Aorta (tissue), 5 donors: ENCODE measurements around the gene SHTN1. TPM values are rescaled to one million over a fixed set of nuclear protein-coding genes. Genes with fewer than 3 reads are reported as not detected.

Experiments used
- ATAC-seq: fragments of 200-7000 bp; cut with Tn5 transposase; one replicate; pipeline ENCODE4 v1.9.1; 2022; ENCODE audit warnings: moderate library complexity; ENCODE audit not compliant: low FRiP score
- DNase-seq, 2 donors: peaks; one replicate each; pipeline ENCODE4 v3.0.0-alpha.2; 2020
- H3K27ac ChIP-seq, 2 donors: one replicate each; pipeline ENCODE4 v1.5.1; 2013; ENCODE audit warnings: low read length in 2 of 2, mild to moderate bottlenecking in 2 of 2, moderate library complexity in 2 of 2, control low read depth in 1 of 2, inconsistent platforms in 1 of 2, low read depth in 1 of 2
- H3K27me3 ChIP-seq, 2 donors: one replicate each; pipeline ENCODE4 v1.6.1; 2013; ENCODE audit warnings: control low read depth in 1 of 2, low read length in 1 of 2, mild to moderate bottlenecking in 1 of 2, moderate library complexity in 1 of 2; ENCODE audit not compliant: insufficient read depth in 2 of 2, control insufficient read depth in 1 of 2
- H3K36me3 ChIP-seq, 2 donors: one replicate each; pipeline ENCODE4 v1.6.1; 2013; ENCODE audit warnings: control low read depth in 1 of 2, low read length in 1 of 2, mild to moderate bottlenecking in 1 of 2; ENCODE audit not compliant: insufficient read depth in 2 of 2, control insufficient read depth in 1 of 2
- H3K4me1 ChIP-seq, 2 donors: one replicate each; pipeline ENCODE4 v1.6.1; 2013; ENCODE audit warnings: low read length in 2 of 2, control low read depth in 1 of 2, mild to moderate bottlenecking in 1 of 2, moderate library complexity in 1 of 2; ENCODE audit not compliant: insufficient read depth in 2 of 2, control insufficient read depth in 1 of 2
- H3K4me3 ChIP-seq, 2 donors: one replicate each; pipeline ENCODE4 v1.5.1; 2013; ENCODE audit warnings: low read length in 2 of 2, control low read depth in 1 of 2, mild to moderate bottlenecking in 1 of 2
- H3K9me3 ChIP-seq: one replicate; pipeline ENCODE4 v1.6.1; 2013; ENCODE audit warnings: mild to moderate bottlenecking, low read length; ENCODE audit not compliant: control insufficient read depth
- WGBS, 2 donors: extraction: QIAGEN DNeasy Blood & Tissue Kit; methylation state at CpG; one replicate each; pipeline ENCODE4 v1.1.7; 2013; 5-methylcytosine and 5-hydroxymethylcytosine counted together
- intact Hi-C, 2 donors: fragments of 100-400 bp; cut with DNase I; formaldehyde crosslinking; loops; one replicate each; pipeline versions ENCODE4 v1.14.2 to v1.15.0; 2022
- polyA plus RNA-seq, 2 donors: library from polyadenylated mRNA; stranded (reverse); fragments of 200-250 nt; gene quantifications; one replicate each; pipeline ENCODE4 v1.2.3, GENCODE V29; 2013
- total RNA-seq, 2 donors: library from RNA; stranded (reverse); fragmentation: NEBNext Ultra II Directional; extraction: Animal tissue kit (Norgen Biotek cat#: 25700); gene quantifications; one replicate each; pipeline ENCODE4 v1.2.1, GENCODE V29; 2021
- donor health status: healthy with polysubstance abuse.
- donor health status: Bipolar disorder and iron deficiency.
- donor health status: DM: no; HTN: no; CAD: no.
- donor health status: DM: no; HTN: no; CAD: no.
- donor health status: DM: yes; HTN: yes; CAD: no.

Gene SHTN1
- total and polyA plus RNA-seq, 4 donors = 4.9 to 26.1 (median 16.0) TPM

- H3K36me3 ChIP-seq = peaks cover 0 to 6% of the 10 kb centered on the region in 2 donors
- no peak for DNase-seq
- no peaks in the 10 kb centered on the region for H3K9me3 ChIP-seq
- no peak overlapping the region for H3K4me3 ChIP-seq
- no peaks in the 10 kb centered on the region for H3K4me1 ChIP-seq
- 93 to 95% methylated on average over 3 of the region's 3 CpGs for WGBS, 2 donors
- ATAC-seq = no peak
- no peaks in the 10 kb centered on the region for H3K27me3 ChIP-seq
- intact Hi-C loops = no loop called here
- no peak overlapping the region for H3K27ac ChIP-seq
These were observed 87.5 kb downstream of the SHTN1 start for GRCh38 chr10:116917481-116917880.

GRCh38 chr10:116915340-116915739 lies 89.6 kb downstream of the SHTN1 start:
- intact Hi-C loops = no loop called here
- peaks cover 0 to 3% of the 10 kb centered on the region in 2 donors for H3K36me3 ChIP-seq
- 23 to 57% methylated on average over 2 of the region's 2 CpGs for whole genome bisulfite sequencing, 2 donors

GRCh38 chr10:116913695-116914094 lies 91.3 kb downstream of the SHTN1 start:
- Histone ChIP-seq H3K4me3 (no peak overlapping the region), H3K4me1 (no peaks in the 10 kb centered on the region), H3K27me3 (no peaks in the 10 kb centered on the region), H3K9me3 (no peaks in the 10 kb centered on the region), H3K36me3 (no peaks in the 10 kb centered on the region), H3K27ac (no peak overlapping the region)
- no peak for ATAC-seq
- intact Hi-C loops = no loop called here
- DNase-seq = no peak
- 86 to 92% methylated on average over 1 of the region's 1 CpG for WGBS, 2 donors

More at GRCh38 chr10:116915340-116915739, 89.6 kb downstream of the SHTN1 start:
- H3K27ac ChIP-seq = no peak overlapping the region
- DNase-seq = no peak
- no peak for ATAC-seq
- H3K4me3 ChIP-seq = no peak overlapping the region
- no peaks in the 10 kb centered on the region for H3K4me1 ChIP-seq
- no peaks in the 10 kb centered on the region for H3K9me3 ChIP-seq
- H3K27me3 ChIP-seq = no peaks in the 10 kb centered on the region

- H3K4me3 ChIP-seq = no peak overlapping the region
- no peak for DNase-seq
- no peaks in the 10 kb centered on the region for H3K36me3 ChIP-seq
- H3K9me3 ChIP-seq = no peaks in the 10 kb centered on the region
- 57 to 63% methylated on average over 1 of the region's 1 CpG for WGBS, 2 donors
- no peaks in the 10 kb centered on the region for H3K4me1 ChIP-seq
- no peaks in the 10 kb centered on the region for H3K27me3 ChIP-seq
- H3K27ac ChIP-seq = no peak overlapping the region
- intact Hi-C loops = no loop called here
- no peak for ATAC-seq
These were observed 92.8 kb downstream of the SHTN1 start for GRCh38 chr10:116912162-116912561.

- no peak for ATAC-seq
- 97% methylated on average over 3 of the region's 3 CpGs for WGBS, 2 donors
- H3K4me1 ChIP-seq = no peaks in the 10 kb centered on the region
These were observed 94.1 kb downstream of the SHTN1 start for GRCh38 chr10:116910910-116911309.

GRCh38 chr10:116909307-116909706 lies 95.7 kb downstream of the SHTN1 start:
- WGBS, 2 donors = 70 to 80% methylated on average over 1 of the region's 1 CpG
- no peak overlapping the region for H3K4me3 ChIP-seq
- no peaks in the 10 kb centered on the region for H3K4me1 ChIP-seq
- peaks cover 0 to 6% of the 10 kb centered on the region in 2 donors for H3K36me3 ChIP-seq
- intact Hi-C loops = no loop called here
- no peak for DNase-seq
- no peaks in the 10 kb centered on the region for H3K9me3 ChIP-seq
- no peaks in the 10 kb centered on the region for H3K27me3 ChIP-seq
- ATAC-seq = no peak
- no peak overlapping the region for H3K27ac ChIP-seq

More at GRCh38 chr10:116910910-116911309, 94.1 kb downstream of the SHTN1 start:
- H3K36me3 ChIP-seq = peaks cover 0 to 6% of the 10 kb centered on the region in 2 donors
- no peak overlapping the region for H3K27ac ChIP-seq
- H3K4me3 ChIP-seq = no peak overlapping the region
- no peaks in the 10 kb centered on the region for H3K9me3 ChIP-seq
- no peak for DNase-seq
- H3K27me3 ChIP-seq = no peaks in the 10 kb centered on the region
- intact Hi-C loops = no loop called here

GRCh38 chr10:116907245-116907987 lies 97.6 kb downstream of the SHTN1 start:
- Histone ChIP-seq H3K9me3 (no peaks in the 10 kb centered on the region), H3K27ac (no peak overlapping the region), H3K4me1 (no peaks in the 10 kb centered on the region), H3K36me3 (peaks cover 0 to 6% of the 10 kb centered on the region in 2 donors), H3K27me3 (no peaks in the 10 kb centered on the region), H3K4me3 (no peak overlapping the region)
- intact Hi-C loops = no loop called here
- no peak for ATAC-seq
- DNase-seq = no peak
- 65 to 70% methylated on average over 6 of the region's 6 CpGs for WGBS, 2 donors

- H3K4me3 ChIP-seq = no peak overlapping the region
- H3K9me3 ChIP-seq = no peaks in the 10 kb centered on the region
- intact Hi-C loops = no loop called here
- 95 to 96% methylated on average over 3 of the region's 3 CpGs for WGBS, 2 donors
- ATAC-seq = no peak
- no peaks in the 10 kb centered on the region for H3K27me3 ChIP-seq
- H3K36me3 ChIP-seq = peaks cover 0 to 6% of the 10 kb centered on the region in 2 donors
- H3K27ac ChIP-seq = no peak overlapping the region
- no peak for DNase-seq
- no peaks in the 10 kb centered on the region for H3K4me1 ChIP-seq
These were observed 99.2 kb downstream of the SHTN1 start for GRCh38 chr10:116905845-116906210.

GRCh38 chr10:116899626-116900025 lies 105.4 kb downstream of the SHTN1 start:
- intact Hi-C loops = no loop called here
- no peaks in the 10 kb centered on the region for H3K4me1 ChIP-seq
- no peak overlapping the region for H3K27ac ChIP-seq
- no peaks in the 10 kb centered on the region for H3K9me3 ChIP-seq
- WGBS, 2 donors = 78 to 84% methylated on average over 4 of the region's 4 CpGs
- DNase-seq (no peak), ATAC-seq (no peak)
- no peaks in the 10 kb centered on the region for H3K27me3 ChIP-seq
- H3K4me3 ChIP-seq = no peak overlapping the region
- H3K36me3 ChIP-seq = no peaks in the 10 kb centered on the region
